ENCODE measurements around the gene RUBCNL. TPM values are rescaled to one million over a fixed set of nuclear protein-coding genes. Genes with fewer than 3 reads are reported as not detected.
"Not testable (repeated sequence)": the region's sequence is repeated elsewhere in the genome, so short reads cannot be mapped to it uniquely, and the experiment has no call there.

RUBCNL gene
- 1.3 TPM for polyA plus RNA-seq (2013, experiment 1 of 2)
- 1.4 TPM for polyA plus RNA-seq (2013, experiment 2 of 2)

DNA sequence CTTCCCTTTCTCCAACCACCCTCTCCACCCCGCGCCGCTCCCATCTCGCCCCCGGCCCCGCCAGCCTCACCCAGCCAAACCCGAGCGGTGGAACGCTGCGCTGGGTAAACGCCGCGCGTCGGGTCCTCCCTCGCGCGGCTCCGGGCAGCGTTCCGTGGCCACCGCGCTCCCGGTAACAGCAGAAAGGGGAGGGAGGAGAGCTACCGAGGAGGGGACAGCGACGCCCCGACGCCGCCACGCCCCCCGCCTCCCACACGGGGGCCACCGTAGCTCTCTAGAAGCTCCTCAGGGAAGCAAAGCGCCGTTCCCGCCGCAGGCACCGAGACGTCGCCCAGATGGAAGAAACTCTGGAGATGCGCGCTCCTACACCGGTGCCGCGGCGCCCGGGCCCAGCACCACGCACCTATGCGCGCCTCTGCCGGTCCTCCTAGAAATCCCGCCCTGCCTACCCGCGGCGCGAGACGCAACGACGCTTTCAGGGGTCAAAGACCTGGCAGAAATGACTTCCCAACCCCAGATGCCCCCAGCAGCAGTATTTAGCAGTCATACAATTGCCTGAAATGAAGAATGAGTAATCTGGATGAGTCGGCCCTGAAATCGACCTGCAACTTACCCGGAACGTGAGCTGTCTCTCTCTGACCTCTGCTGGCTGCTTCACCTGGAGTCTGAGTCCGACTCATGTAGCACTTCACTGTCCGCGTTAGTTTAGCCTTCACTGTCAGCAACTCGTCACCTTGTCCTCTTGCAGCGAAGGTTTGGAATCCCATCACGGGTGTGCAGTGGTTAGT, at the start of gene RUBCNL:
TSS of gene RUBCNL (minus strand) at position 189 of the 788 bp plus-strand sequence. CDS start 14,777 bp downstream, outside the sequence.
- WGBS, 2 experiments (ENCODE audit: insufficient coverage in 2 of 2): 1 to 3% methylated on average over 47 to 55 of the region's 70 CpGs
- H3K9me3 ChIP-seq (ENCODE audit: control insufficient read depth, low read length): no peaks in the 10 kb centered on the region

DNA sequence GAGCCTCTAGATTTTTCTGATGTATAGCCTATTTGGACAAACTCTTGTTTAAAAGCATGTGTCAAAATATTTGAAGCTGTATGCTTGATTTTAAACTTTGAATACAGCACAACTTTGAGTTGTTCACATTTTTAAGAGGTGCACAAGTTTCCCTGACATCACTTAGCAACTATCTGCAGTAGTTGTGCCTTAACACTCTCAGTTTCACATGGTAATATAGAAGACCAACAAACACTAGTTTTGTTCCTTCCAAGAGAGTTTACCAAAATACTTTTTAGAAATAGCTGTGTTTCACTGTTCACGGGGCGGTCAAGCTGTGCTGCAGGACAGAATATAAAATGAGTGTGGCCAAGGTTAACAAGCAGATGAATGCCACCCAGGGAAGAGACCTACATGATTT, 42.5 kb upstream of the RUBCNL start:
- WGBS, 2 experiments (ENCODE audit: insufficient coverage in 2 of 2): no CpG with 5 or more reads among the region's 2 CpGs
- H3K9me3 ChIP-seq (ENCODE audit: control insufficient read depth, low read length); H3K36me3 ChIP-seq (ENCODE audit: control insufficient read depth, insufficient read depth, low read length); H3K27ac ChIP-seq (ENCODE audit: low read depth, low read length, severe bottlenecking); H3K4me3 ChIP-seq (ENCODE audit: extremely low read depth, insufficient read depth, low read length, poor library complexity, severe bottlenecking); H3K4me1 ChIP-seq (ENCODE audit: control insufficient read depth, insufficient read depth, low read length, poor library complexity, severe bottlenecking): not testable (repeated sequence)

More for the DNA sequence above, at the start of gene RUBCNL:
- Histone ChIP-seq H3K4me3 (ENCODE audit: extremely low read depth, insufficient read depth, low read length, poor library complexity, severe bottlenecking) (peak within 1 kb of the TSS; percentile 51), H3K27ac (ENCODE audit: low read depth, low read length, severe bottlenecking) (no peak within 1 kb of the TSS), H3K36me3 (ENCODE audit: control insufficient read depth, insufficient read depth, low read length) (no peaks in the 10 kb centered on the region), H3K4me1 (ENCODE audit: control insufficient read depth, insufficient read depth, low read length, poor library complexity, severe bottlenecking) (peaks cover 13% of the 10 kb centered on the region)

DNA sequence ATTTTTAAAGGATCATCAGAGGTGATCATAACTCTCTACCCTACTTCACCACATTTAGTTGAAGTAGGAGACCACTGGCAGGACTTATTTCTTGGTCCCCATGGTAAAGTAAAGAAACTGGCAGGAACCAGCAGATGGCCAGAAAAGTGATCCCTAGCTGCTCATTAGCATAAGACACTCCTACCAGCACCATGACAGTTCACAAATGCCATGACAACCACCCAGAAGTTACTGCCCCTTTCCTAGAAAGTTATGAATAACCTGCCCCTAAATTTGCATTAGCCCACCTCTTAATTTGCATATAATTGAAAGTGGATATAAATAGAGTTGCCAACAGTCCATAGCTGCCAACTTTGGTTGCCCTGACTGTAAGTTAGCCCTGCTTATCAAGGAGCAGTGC, 18.4 kb upstream of the RUBCNL start:
- Histone ChIP-seq H3K4me1 (ENCODE audit: control insufficient read depth, insufficient read depth, low read length, poor library complexity, severe bottlenecking) (peaks cover 7% of the 10 kb centered on the region), H3K9me3 (ENCODE audit: control insufficient read depth, low read length) (peaks cover 10% of the 10 kb centered on the region), H3K27ac (ENCODE audit: low read depth, low read length, severe bottlenecking) (no peak overlapping the region), H3K4me3 (ENCODE audit: extremely low read depth, insufficient read depth, low read length, poor library complexity, severe bottlenecking) (no peak overlapping the region), H3K36me3 (ENCODE audit: control insufficient read depth, insufficient read depth, low read length) (no peaks in the 10 kb centered on the region)

DNA sequence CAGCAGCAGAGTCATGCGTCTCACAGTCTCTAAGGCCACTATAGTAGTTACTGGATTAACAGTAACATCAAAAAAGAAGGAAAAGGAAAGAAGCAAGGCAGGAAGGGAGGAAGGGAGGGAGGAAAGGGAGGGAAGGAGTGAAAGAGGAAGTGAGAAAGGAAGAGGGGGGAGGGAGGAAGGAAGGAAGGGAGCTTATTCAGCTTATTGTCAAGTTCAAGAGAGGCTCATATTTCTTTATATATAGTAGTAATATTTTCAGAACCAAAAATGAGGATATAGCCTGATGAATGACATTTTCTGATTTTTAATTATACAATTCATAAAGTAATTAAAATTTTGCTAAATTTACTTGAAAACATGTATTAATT, 17.7 kb upstream of the RUBCNL start:
- Histone ChIP-seq H3K4me1 (ENCODE audit: control insufficient read depth, insufficient read depth, low read length, poor library complexity, severe bottlenecking) (peaks cover 7% of the 10 kb centered on the region), H3K36me3 (ENCODE audit: control insufficient read depth, insufficient read depth, low read length) (no peaks in the 10 kb centered on the region), H3K4me3 (ENCODE audit: extremely low read depth, insufficient read depth, low read length, poor library complexity, severe bottlenecking) (no peak overlapping the region), H3K27ac (ENCODE audit: low read depth, low read length, severe bottlenecking) (no peak overlapping the region), H3K9me3 (ENCODE audit: control insufficient read depth, low read length) (peaks cover 10% of the 10 kb centered on the region)
- WGBS, 2 experiments (ENCODE audit: insufficient coverage in 2 of 2): no CpG with 5 or more reads among the region's 1 CpG

DNA sequence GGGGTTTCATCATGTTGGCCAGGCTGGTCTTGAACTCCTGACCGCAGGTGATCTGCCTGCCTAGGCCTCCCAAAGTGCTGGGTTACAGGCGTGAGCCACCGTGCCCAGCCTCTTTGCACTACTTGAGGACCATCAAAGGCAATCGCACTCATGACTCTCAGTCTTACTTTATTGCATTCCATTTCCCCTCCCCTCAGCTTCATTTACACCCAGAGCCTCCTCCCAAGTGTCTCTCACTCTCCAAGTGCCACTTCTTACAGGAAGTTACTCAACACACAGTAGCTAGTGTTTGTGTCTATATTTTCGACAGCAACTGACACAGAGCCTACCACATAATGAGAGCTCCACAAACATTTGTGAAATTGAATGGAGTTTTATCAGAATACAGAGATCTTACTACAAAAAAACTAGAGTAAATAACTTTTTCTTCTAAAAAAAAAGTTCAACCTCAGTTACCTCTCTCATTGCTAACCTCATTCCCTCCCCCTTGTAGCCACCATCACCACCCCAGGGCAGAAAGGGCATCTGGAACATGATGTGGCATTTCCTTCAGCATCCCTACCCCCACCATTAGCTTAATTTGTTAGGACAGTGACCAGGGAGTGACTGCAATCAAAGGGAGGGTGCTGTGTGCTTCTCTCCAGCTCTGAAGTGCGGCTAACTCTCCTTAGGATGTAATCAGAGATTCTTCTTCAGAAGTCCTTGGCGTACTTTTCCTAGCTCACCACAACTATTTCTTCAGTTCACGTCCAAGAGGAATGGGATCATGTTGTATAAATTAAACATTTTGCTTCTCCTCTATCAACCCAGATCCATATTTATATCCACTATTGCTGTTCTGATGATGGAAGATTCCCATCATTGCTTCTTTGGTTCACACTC, 17.0 kb upstream of the RUBCNL start:
- Histone ChIP-seq H3K27ac (ENCODE audit: low read depth, low read length, severe bottlenecking) (peak overlapping the region; percentile 23), H3K4me1 (ENCODE audit: control insufficient read depth, insufficient read depth, low read length, poor library complexity, severe bottlenecking) (peaks cover 7% of the 10 kb centered on the region), H3K36me3 (ENCODE audit: control insufficient read depth, insufficient read depth, low read length) (no peaks in the 10 kb centered on the region), H3K9me3 (ENCODE audit: control insufficient read depth, low read length) (peaks cover 10% of the 10 kb centered on the region), H3K4me3 (ENCODE audit: extremely low read depth, insufficient read depth, low read length, poor library complexity, severe bottlenecking) (no peak overlapping the region)
- WGBS, 2 experiments (ENCODE audit: insufficient coverage in 2 of 2): 89 to 92% methylated on average over 4 to 5 of the region's 8 CpGs

DNA sequence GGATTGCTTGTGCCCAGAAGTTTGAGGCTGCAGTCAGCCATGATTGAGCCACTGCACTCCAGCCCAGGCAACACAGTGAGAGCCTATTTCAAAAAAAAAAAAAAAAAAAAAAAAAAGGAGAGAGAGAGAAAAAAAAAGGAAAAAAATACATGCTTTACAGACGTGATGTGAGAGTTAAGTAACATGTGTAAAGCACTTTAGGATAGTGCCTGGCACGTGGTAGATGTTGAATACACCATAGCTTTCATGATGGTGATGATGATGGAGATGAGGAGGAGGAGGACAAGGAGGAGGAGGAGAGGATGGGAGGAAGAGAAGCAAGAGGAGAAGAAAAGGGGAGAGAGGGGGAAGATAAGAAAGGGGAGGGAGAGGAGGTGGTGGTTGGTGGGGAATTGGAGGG, 15.1 kb upstream of the RUBCNL start:
- peaks cover 10% of the 10 kb centered on the region for H3K9me3 ChIP-seq (ENCODE audit: control insufficient read depth, low read length)
- H3K4me1 ChIP-seq (ENCODE audit: control insufficient read depth, insufficient read depth, low read length, poor library complexity, severe bottlenecking): peaks cover 7% of the 10 kb centered on the region
- 90 to 94% methylated on average over 1 to 2 of the region's 2 CpGs for WGBS, 2 experiments (ENCODE audit: insufficient coverage in 2 of 2)
- H3K4me3 ChIP-seq (ENCODE audit: extremely low read depth, insufficient read depth, low read length, poor library complexity, severe bottlenecking): no peak overlapping the region
- no peaks in the 10 kb centered on the region for H3K36me3 ChIP-seq (ENCODE audit: control insufficient read depth, insufficient read depth, low read length)
- H3K27ac ChIP-seq (ENCODE audit: low read depth, low read length, severe bottlenecking): no peak overlapping the region

DNA sequence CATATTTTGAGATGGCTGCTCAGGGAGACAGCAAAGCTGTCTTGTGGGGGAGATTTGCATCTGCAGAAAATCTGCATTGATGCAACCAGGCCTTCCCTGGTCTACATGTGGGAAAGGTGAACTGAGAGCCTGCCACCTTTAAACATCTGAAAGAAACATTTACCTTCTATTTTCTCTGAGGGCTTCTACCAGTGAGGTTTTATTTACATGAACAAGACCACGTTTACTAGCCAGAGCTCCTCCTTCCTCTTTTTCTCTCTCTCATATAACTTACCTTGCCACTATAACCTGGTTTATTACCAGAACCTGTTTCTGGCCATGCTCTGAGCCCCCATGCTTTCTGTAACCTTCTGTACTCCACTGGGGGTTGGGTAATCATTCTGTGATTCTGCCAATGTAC, 14.4 kb upstream of the RUBCNL start:
- H3K4me3 ChIP-seq (ENCODE audit: extremely low read depth, insufficient read depth, low read length, poor library complexity, severe bottlenecking): no peak overlapping the region
- H3K9me3 ChIP-seq (ENCODE audit: control insufficient read depth, low read length): peaks cover 10% of the 10 kb centered on the region
- peaks cover 10% of the 10 kb centered on the region for H3K4me1 ChIP-seq (ENCODE audit: control insufficient read depth, insufficient read depth, low read length, poor library complexity, severe bottlenecking)
- H3K27ac ChIP-seq (ENCODE audit: low read depth, low read length, severe bottlenecking): no peak overlapping the region
- no peaks in the 10 kb centered on the region for H3K36me3 ChIP-seq (ENCODE audit: control insufficient read depth, insufficient read depth, low read length)
- WGBS, 2 experiments (ENCODE audit: insufficient coverage in 2 of 2): 75 to 100% methylated on average over 1 of the region's 1 CpG

- no peak overlapping the region for H3K27ac ChIP-seq (ENCODE audit: low read depth, low read length, severe bottlenecking)
- H3K36me3 ChIP-seq (ENCODE audit: control insufficient read depth, insufficient read depth, low read length): no peaks in the 10 kb centered on the region
- H3K4me1 ChIP-seq (ENCODE audit: control insufficient read depth, insufficient read depth, low read length, poor library complexity, severe bottlenecking): peaks cover 4% of the 10 kb centered on the region
- H3K9me3 ChIP-seq (ENCODE audit: control insufficient read depth, low read length): no peaks in the 10 kb centered on the region
- H3K4me3 ChIP-seq (ENCODE audit: extremely low read depth, insufficient read depth, low read length, poor library complexity, severe bottlenecking): no peak overlapping the region
Measured at GRCh38 chr13:46396341-46396740, 9.3 kb upstream of the RUBCNL start.

- no peaks in the 10 kb centered on the region for H3K9me3 ChIP-seq (ENCODE audit: control insufficient read depth, low read length)
- H3K4me1 ChIP-seq (ENCODE audit: control insufficient read depth, insufficient read depth, low read length, poor library complexity, severe bottlenecking): peaks cover 9% of the 10 kb centered on the region
- H3K4me3 ChIP-seq (ENCODE audit: extremely low read depth, insufficient read depth, low read length, poor library complexity, severe bottlenecking): no peak overlapping the region
- H3K36me3 ChIP-seq (ENCODE audit: control insufficient read depth, insufficient read depth, low read length): no peaks in the 10 kb centered on the region
- WGBS, 2 experiments (ENCODE audit: insufficient coverage in 2 of 2): no CpG with 5 or more reads among the region's 2 CpGs
- no peak overlapping the region for H3K27ac ChIP-seq (ENCODE audit: low read depth, low read length, severe bottlenecking)
Measured at GRCh38 chr13:46392967-46393366, 5.9 kb upstream of the RUBCNL start.

DNA sequence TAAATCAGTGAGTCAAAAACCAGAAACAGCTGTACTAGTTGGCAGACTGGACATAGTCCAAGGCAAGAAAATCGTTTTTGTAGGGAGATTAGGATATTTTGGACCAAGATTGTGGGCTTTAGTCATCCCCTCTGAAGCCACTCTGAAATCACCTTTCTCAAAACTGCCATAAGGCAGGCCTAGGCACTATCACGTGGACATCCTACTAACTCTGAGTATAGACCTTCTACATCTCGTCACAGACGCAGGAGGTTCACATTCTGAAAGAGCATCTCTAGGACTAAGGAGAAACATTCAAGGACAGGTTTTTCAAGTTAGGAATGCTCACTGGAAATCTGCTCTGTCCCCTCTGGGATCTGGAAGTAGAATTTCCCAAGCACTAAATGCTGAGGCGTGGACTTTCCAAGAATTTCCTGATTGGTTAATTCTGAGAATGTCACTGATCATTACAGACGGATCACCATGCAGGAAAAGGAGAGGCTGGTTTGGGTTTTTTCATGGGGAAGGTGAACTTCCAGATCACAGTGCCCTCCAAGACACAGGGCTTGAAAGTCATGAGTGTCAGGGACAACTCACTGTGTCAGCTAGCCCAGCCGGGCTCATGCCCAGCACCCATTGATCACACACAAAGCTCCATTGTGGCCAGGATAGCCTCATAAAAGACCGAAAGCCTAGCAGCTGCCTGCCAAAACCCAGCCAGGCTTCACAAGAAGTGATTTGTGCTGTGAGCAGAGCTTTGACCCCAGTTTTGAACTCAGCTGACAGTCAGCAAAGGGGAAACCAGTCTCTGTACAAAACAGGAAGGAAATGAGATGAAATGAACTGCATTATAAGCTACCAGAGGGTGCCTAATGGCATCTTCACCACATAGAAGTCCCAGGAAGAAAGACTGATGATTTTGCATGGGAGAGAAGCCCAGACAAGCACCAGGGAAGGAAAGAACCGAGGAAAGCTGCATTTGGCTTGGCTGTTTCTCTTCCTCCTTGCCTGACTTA, 2.7 kb upstream of the RUBCNL start:
- peaks cover 13% of the 10 kb centered on the region for H3K4me1 ChIP-seq (ENCODE audit: control insufficient read depth, insufficient read depth, low read length, poor library complexity, severe bottlenecking)
- 76 to 84% methylated on average over 7 to 8 of the region's 9 CpGs for WGBS, 2 experiments (ENCODE audit: insufficient coverage in 2 of 2)
- no peaks in the 10 kb centered on the region for H3K9me3 ChIP-seq (ENCODE audit: control insufficient read depth, low read length)
- H3K36me3 ChIP-seq (ENCODE audit: control insufficient read depth, insufficient read depth, low read length): no peaks in the 10 kb centered on the region
- H3K27ac ChIP-seq (ENCODE audit: low read depth, low read length, severe bottlenecking): peak overlapping the region; percentile 73
- no peak overlapping the region for H3K4me3 ChIP-seq (ENCODE audit: extremely low read depth, insufficient read depth, low read length, poor library complexity, severe bottlenecking)
